ENCODE measurements around the gene NSFL1C.

Gene NSFL1C

GRCh38 chr20:1462001-1462400, 4.6 kb downstream of the NSFL1C start:
- H3K4me3 ChIP-seq (ENCODE audit: low read depth, low read length), result no peak overlapping the region
- no peak for TF ChIP-seq CTCF (IDR thresholded peaks at IDR 0.05; ENCODE audit: insufficient read depth, low read depth, low read length, missing control alignments)
- no peak for DNase-seq (ENCODE audit: low read depth)

GRCh38 chr20:1460275-1460674, 6.4 kb downstream of the NSFL1C start:
- no peak for DNase-seq (ENCODE audit: low read depth)
- no peak for TF ChIP-seq CTCF (IDR thresholded peaks at IDR 0.05; ENCODE audit: insufficient read depth, low read depth, low read length, missing control alignments)
- H3K4me3 ChIP-seq (ENCODE audit: low read depth, low read length), result no peak overlapping the region

- TF ChIP-seq CTCF (IDR thresholded peaks at IDR 0.05; ENCODE audit: insufficient read depth, low read depth, low read length, missing control alignments), result no peak
- H3K4me3 ChIP-seq (ENCODE audit: low read depth, low read length), result no peak overlapping the region
- no peak for DNase-seq (ENCODE audit: low read depth)
Measured at GRCh38 chr20:1457992-1458391, 8.7 kb downstream of the NSFL1C start.

- TF ChIP-seq CTCF (IDR thresholded peaks at IDR 0.05; ENCODE audit: insufficient read depth, low read depth, low read length, missing control alignments), result no peak
- no peak overlapping the region for H3K4me3 ChIP-seq (ENCODE audit: low read depth, low read length)
- no peak for DNase-seq (ENCODE audit: low read depth)
Measured at GRCh38 chr20:1456300-1456699, 10.3 kb downstream of the NSFL1C start.

- no peak for DNase-seq (ENCODE audit: low read depth)
- no peak overlapping the region for H3K4me3 ChIP-seq (ENCODE audit: low read depth, low read length)
- no peak for TF ChIP-seq CTCF (IDR thresholded peaks at IDR 0.05; ENCODE audit: insufficient read depth, low read depth, low read length, missing control alignments)
Measured at GRCh38 chr20:1450926-1451491, 15.6 kb downstream of the NSFL1C start.

GRCh38 chr20:1449370-1449769, 17.3 kb downstream of the NSFL1C start:
- no peak for DNase-seq (ENCODE audit: low read depth)
- TF ChIP-seq CTCF (IDR thresholded peaks at IDR 0.05; ENCODE audit: insufficient read depth, low read depth, low read length, missing control alignments), result no peak
- no peak overlapping the region for H3K4me3 ChIP-seq (ENCODE audit: low read depth, low read length)

GRCh38 chr20:1448081-1448620, 18.5 kb downstream of the NSFL1C start:
- DNase-seq (ENCODE audit: low read depth), result no peak

More at GRCh38 chr20:1448081-1448620, 18.5 kb downstream of the NSFL1C start:
- H3K4me3 ChIP-seq (ENCODE audit: low read depth, low read length), result no peak overlapping the region
- TF ChIP-seq CTCF (IDR thresholded peaks at IDR 0.05; ENCODE audit: insufficient read depth, low read depth, low read length, missing control alignments), result no peak
